MM.1S (cell line): ENCODE results near the gene NPFF.

Source experiments
- CTCF ChIP-seq: fragments of 300-600 bp; sonication (generic); IDR thresholded peaks from 2 replicates; pipeline ENCODE4 v1.5.1; 2016; ENCODE audit warnings: antibody characterized with exemption, low read length, mixed read lengths
- EZH2 ChIP-seq: fragments of 300-600 bp; sonication (generic); optimal IDR thresholded peaks from 2 replicates; pipeline ENCODE3; 2017; ENCODE audit warnings: low read depth, mild to moderate bottlenecking, antibody characterized with exemption, low read length, mixed read lengths

- TF ChIP-seq CTCF (no peak), EZH2 (no peak)
These were observed 10.6 kb downstream of the NPFF start for GRCh38 chr12:53496752-53497032.
